Thyroid gland (tissue), 4 donors: Measurements from ENCODE around the gene PCDH18.

Experiments
- CTCF ChIP-seq, 6 experiments: fragments of 200-600 bp in 3 of 6; fragments of 450-650 bp in 3 of 6; sonication (generic) in 3 of 6; IDR thresholded peaks; one replicate each; pipeline ENCODE4 v1.5.1; 2016 to 2019; ENCODE audit warnings: antibody characterized with exemption in 6 of 6, mild to moderate bottlenecking in 2 of 6, inconsistent platforms in 1 of 6, moderate library complexity in 1 of 6
- POLR2A ChIP-seq, 2 donors: fragments of 450-650 bp; IDR thresholded peaks; one replicate each; pipeline ENCODE4 v1.6.1; 2017; ENCODE audit warnings: antibody characterized with exemption in 2 of 2, mild to moderate bottlenecking in 2 of 2, moderate library complexity in 1 of 2

- TF ChIP-seq CTCF (IDR thresholded peaks at IDR 0.05) = no peak
- no peak for TF ChIP-seq POLR2A (IDR thresholded peaks at IDR 0.05)
Measured at GRCh38 chr4:137532869-137533236, 559 bp upstream of the PCDH18 start.
